Smooth muscle cell (in vitro differentiated cells): ENCODE results near the gene CD84. TPM values are rescaled to one million over a fixed set of nuclear protein-coding genes. Genes with fewer than 3 reads are reported as not detected.
"Not testable (repeated sequence)": the region's sequence is repeated elsewhere in the genome, so short reads cannot be mapped to it uniquely, and the experiment has no call there.

Experiments
- DNase-seq: peaks from one replicate; lab custom pipeline; 2025; ENCODE audit not compliant: unreplicated experiment; lab: John Stamatoyannopoulos, UW
- H2AFZ ChIP-seq: fragments of 200-600 bp; sonication (generic); 2 replicates; pipeline ENCODE4 v1.6.0; 2016; ENCODE audit warnings: antibody characterized with exemption, low read depth, mild to moderate bottlenecking
- H3F3A ChIP-seq: fragments of 200-600 bp; sonication (generic); 2 replicates; pipeline ENCODE4 v1.6.0; 2017; ENCODE audit warnings: antibody characterized with exemption, low read depth
- H3K27ac ChIP-seq: fragments of 200-600 bp; sonication (generic); 2 replicates; pipeline ENCODE4 v1.5.1; 2016; ENCODE audit warnings: low read depth, mild to moderate bottlenecking
- H3K27me3 ChIP-seq: fragments of 200-600 bp; sonication (generic); 2 replicates; pipeline ENCODE4 v1.6.1; 2016; ENCODE audit warnings: low read depth, mild to moderate bottlenecking
- H3K36me3 ChIP-seq: fragments of 200-600 bp; sonication (generic); 2 replicates; pipeline ENCODE4 v1.5.1; 2016; ENCODE audit warnings: low read depth
- H3K4me1 ChIP-seq: fragments of 200-600 bp; sonication (generic); 2 replicates; pipeline ENCODE4 v1.5.1; 2016; ENCODE audit warnings: low read depth
- H3K4me2 ChIP-seq: fragments of 200-600 bp; sonication (generic); 2 replicates; pipeline ENCODE4 v1.6.0; 2016; ENCODE audit warnings: mild to moderate bottlenecking
- H3K4me3 ChIP-seq: fragments of 200-600 bp; sonication (generic); 2 replicates; pipeline ENCODE4 v1.5.1; 2016; ENCODE audit warnings: mild to moderate bottlenecking
- H3K79me2 ChIP-seq: fragments of 200-600 bp; sonication (generic); 2 replicates; pipeline ENCODE4 v1.6.0; 2016; ENCODE audit warnings: low read depth, mild to moderate bottlenecking
- H3K9ac ChIP-seq: fragments of 200-600 bp; sonication (generic); 2 replicates; pipeline ENCODE4 v1.6.0; 2016; ENCODE audit warnings: low read depth
- H3K9me3 ChIP-seq: fragments of 200-600 bp; sonication (generic); replicated peaks from 2 replicates; pipeline ENCODE4 v1.5.1; 2016; ENCODE audit warnings: low read depth
- H4K20me1 ChIP-seq: fragments of 200-600 bp; sonication (generic); 2 replicates; pipeline ENCODE4 v1.6.0; 2016; ENCODE audit warnings: low read depth
- WGBS: methylation state at CpG from one replicate; pipeline ENCODE4 v1.1.7; 2016; ENCODE audit warnings: low lambda C conversion rate; 5-methylcytosine and 5-hydroxymethylcytosine counted together
- polyA plus RNA-seq: library from polyadenylated mRNA; unstranded; fragments of >200 nt; fragmentation: Nextera tagmentation; extraction: Ambion mirVana; gene quantifications from 2 replicates; pipeline ENCODE4 v1.2.1, GENCODE V29; 2016
- total RNA-seq: library from RNA; depleted of rRNA; stranded (reverse); fragments of >200 nt; gene quantifications from 2 replicates; pipeline ENCODE4 v1.2.3, GENCODE V29; 2014
- TF ChIP-seq, protein P1 (sequence below): fragments of 200-600 bp; sonication (generic); IDR thresholded peaks from 2 replicates; pipeline ENCODE4 v1.5.1; 2017; ENCODE audit warnings: borderline replicate concordance, mild to moderate bottlenecking, antibody characterized with exemption; ENCODE audit not compliant: insufficient read depth, poor library complexity, severe bottlenecking

CD84 gene
- total and polyA plus RNA-seq, 2 experiments from 2014 or later: not detected

DNA sequence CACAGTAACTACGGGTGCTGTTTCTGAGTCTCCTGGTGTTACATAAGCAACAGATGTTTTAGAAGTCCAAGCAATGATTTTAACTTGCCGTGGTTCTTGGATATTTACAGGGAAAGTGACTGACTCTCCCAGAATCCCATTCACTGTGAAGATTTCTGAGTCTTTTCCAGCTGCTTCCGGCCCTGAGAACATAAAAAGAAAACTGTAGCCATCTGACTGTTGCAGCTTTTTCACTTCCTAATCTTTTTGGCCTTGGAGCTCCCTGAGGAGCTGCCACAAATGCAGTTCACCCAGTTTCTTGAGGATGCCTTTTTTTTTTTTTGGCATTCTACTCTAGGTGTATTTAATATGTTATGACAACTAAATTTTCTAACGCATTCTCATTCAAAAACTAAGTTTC lies 13.7 kb downstream of the CD84 start:
- Histone ChIP-seq H3K4me3 (no peak overlapping the region), H3K79me2 (no peaks in the 10 kb centered on the region), H2AFZ (peak overlapping the region; percentile 3)

DNA sequence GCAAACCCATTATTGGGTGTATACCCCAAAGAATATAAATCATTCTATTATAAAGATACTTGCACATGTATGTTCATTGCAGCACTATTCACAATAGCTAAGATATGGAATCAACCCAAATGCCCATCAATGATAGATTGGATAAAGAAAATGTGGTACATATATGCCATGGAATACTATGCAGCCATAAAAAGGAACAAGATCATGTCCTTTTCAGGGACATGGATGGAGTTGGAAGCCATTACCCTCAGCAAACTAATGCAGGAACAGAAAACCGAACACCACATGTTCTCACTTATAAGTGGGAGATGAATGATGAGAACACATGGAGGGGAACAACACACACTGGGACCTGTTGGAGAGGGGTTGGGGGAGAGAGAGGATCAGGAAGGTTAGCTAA lies 16.1 kb downstream of the CD84 start:
- not testable (repeated sequence) for H3K36me3 ChIP-seq, H3K79me2 ChIP-seq, H3K4me3 ChIP-seq, H3K4me2 ChIP-seq, H3K9ac ChIP-seq, H3K4me1 ChIP-seq, H3K27ac ChIP-seq, H2AFZ ChIP-seq, DNase-seq, H3F3A ChIP-seq, H4K20me1 ChIP-seq, H3K27me3 ChIP-seq, H3K9me3 ChIP-seq
- WGBS: 67% methylated on average over 1 of the region's 1 CpG

More for the DNA sequence above, 13.7 kb downstream of the CD84 start:
- no peak overlapping the region for H3K9ac ChIP-seq
- no peaks in the 10 kb centered on the region for H3K9me3 ChIP-seq
- H4K20me1 ChIP-seq: no peaks in the 10 kb centered on the region
- no peaks in the 10 kb centered on the region for H3F3A ChIP-seq
- TF ChIP-seq, protein P1, sequence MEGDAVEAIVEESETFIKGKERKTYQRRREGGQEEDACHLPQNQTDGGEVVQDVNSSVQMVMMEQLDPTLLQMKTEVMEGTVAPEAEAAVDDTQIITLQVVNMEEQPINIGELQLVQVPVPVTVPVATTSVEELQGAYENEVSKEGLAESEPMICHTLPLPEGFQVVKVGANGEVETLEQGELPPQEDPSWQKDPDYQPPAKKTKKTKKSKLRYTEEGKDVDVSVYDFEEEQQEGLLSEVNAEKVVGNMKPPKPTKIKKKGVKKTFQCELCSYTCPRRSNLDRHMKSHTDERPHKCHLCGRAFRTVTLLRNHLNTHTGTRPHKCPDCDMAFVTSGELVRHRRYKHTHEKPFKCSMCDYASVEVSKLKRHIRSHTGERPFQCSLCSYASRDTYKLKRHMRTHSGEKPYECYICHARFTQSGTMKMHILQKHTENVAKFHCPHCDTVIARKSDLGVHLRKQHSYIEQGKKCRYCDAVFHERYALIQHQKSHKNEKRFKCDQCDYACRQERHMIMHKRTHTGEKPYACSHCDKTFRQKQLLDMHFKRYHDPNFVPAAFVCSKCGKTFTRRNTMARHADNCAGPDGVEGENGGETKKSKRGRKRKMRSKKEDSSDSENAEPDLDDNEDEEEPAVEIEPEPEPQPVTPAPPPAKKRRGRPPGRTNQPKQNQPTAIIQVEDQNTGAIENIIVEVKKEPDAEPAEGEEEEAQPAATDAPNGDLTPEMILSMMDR: no peak
- H3K27me3 ChIP-seq: no peaks in the 10 kb centered on the region
- no peak overlapping the region for H3K27ac ChIP-seq
- H3K4me2 ChIP-seq: no peak overlapping the region
- WGBS: 80% methylated on average over 4 of the region's 4 CpGs
- H3K4me1 ChIP-seq: no peaks in the 10 kb centered on the region
- H3K36me3 ChIP-seq: no peaks in the 10 kb centered on the region
- no peak for DNase-seq

DNA sequence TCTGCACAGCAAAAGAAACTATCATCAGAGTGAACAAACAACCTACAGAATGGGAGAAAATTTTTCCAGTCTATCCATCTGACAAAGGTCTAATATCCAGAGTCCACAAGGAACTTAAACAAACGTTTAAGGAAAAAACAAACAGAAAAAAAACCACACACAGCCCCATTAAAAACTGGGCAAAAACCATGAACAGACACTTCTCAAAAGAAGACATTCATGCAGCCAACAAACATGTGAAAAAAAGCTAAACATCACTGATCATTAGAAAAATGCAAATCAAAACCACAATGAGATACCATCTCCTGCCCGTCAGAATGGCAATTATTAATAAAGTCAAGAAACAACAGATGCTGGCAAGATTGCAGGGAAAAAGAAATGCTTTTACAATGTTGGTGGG lies 16.6 kb downstream of the CD84 start:
- H3K9me3 ChIP-seq, H2AFZ ChIP-seq, H3F3A ChIP-seq, H3K36me3 ChIP-seq, H4K20me1 ChIP-seq, H3K4me2 ChIP-seq, DNase-seq, H3K4me3 ChIP-seq, H3K4me1 ChIP-seq, H3K27ac ChIP-seq, H3K27me3 ChIP-seq, H3K79me2 ChIP-seq, H3K9ac ChIP-seq: not testable (repeated sequence)
- 88% methylated on average over 2 of the region's 2 CpGs for WGBS

DNA sequence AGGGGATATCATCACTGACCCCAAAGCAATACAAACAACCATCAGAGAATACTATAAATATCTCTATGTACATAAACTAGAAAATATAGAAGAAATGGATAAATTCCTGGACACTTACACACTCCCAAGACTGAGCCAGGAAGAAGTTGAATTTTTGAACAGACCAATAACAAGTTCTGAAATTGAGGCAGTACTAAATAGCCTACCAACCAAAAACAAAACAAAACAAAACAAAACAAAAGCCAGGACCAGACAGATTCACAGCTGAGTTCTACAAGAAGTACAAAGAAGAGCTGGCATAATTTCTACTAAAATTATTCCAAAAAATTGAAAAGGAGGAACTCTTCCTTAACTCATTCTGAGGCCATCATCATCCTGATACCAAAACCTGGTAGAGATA lies 18.5 kb downstream of the CD84 start:
- Histone ChIP-seq H3K36me3 (no peaks in the 10 kb centered on the region), H2AFZ (no peak overlapping the region), H3K4me2 (no peak overlapping the region), H3K9ac (no peak overlapping the region), H3F3A (no peaks in the 10 kb centered on the region), H3K79me2 (no peaks in the 10 kb centered on the region), H3K4me1 (no peaks in the 10 kb centered on the region), H3K27me3 (no peaks in the 10 kb centered on the region), H3K4me3 (no peak overlapping the region), H3K9me3 (no peaks in the 10 kb centered on the region), H3K27ac (no peak overlapping the region), H4K20me1 (no peaks in the 10 kb centered on the region)
- TF ChIP-seq, protein P1: no peak
- DNase-seq: no peak

DNA sequence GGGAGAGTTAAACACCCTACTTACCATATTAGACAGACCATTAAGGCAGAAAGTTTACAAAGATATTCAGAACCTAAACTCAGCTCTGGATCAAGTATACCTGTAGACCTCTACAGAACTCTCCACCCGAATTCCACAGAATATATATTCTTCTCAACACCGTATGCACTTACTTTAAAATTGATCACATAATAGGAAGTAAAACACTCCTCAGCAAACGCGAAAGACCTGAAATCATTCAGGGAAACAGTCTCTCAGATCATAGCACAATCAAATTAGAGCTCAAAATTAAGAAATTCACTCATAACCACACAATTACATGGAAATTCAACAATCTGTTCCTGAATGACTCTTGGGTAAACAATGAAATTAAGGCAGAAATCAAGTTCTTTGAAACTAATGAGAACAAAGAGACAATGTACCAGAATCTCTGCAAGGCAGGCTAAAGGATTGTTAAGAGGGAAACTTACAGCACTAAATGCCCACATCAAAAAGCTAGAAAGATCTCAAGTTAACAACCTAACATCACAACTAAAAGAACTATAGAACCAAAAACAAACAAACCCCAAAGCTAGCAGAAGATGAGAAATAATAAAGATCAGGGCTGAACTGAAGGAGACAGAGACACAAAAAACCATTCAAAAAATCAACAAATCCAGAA lies 19.1 kb downstream of the CD84 start:
- H3F3A ChIP-seq: no peaks in the 10 kb centered on the region
- no peaks in the 10 kb centered on the region for H3K9me3 ChIP-seq
- H3K27ac ChIP-seq: no peak overlapping the region
- no peak overlapping the region for H3K9ac ChIP-seq
- no peak overlapping the region for H2AFZ ChIP-seq
- no peaks in the 10 kb centered on the region for H3K27me3 ChIP-seq
- H3K36me3 ChIP-seq: no peaks in the 10 kb centered on the region
- WGBS: 92% methylated on average over 4 of the region's 4 CpGs
- TF ChIP-seq, protein P1: no peak
- no peaks in the 10 kb centered on the region for H3K4me1 ChIP-seq
- no peak overlapping the region for H3K4me2 ChIP-seq
- H3K4me3 ChIP-seq: no peak overlapping the region
- no peak for DNase-seq
- no peaks in the 10 kb centered on the region for H4K20me1 ChIP-seq
- no peaks in the 10 kb centered on the region for H3K79me2 ChIP-seq

DNA sequence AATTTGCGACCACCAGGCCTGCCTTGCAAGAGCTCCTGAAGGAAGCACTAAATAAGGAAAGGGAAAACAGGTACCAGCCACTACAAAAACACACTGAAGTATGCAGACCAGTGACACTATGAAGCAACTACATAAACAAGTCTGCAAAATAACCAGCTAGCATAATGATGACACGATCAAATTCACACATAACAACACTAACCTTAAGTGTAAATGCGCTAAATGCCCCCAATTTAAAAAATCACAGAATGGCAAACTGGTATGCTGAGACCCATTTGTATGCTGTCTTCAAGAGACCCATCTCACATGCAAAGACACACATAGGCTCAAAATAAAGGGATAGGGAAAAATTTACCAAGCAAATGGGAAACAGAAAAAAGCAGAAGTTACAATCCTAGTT lies 19.9 kb downstream of the CD84 start:
- H3K9me3 ChIP-seq, H3K4me3 ChIP-seq, H3K79me2 ChIP-seq, H4K20me1 ChIP-seq, H3K9ac ChIP-seq, H3K4me2 ChIP-seq, H3K27me3 ChIP-seq, H3F3A ChIP-seq, H3K36me3 ChIP-seq, DNase-seq, H3K4me1 ChIP-seq, H2AFZ ChIP-seq, H3K27ac ChIP-seq: not testable (repeated sequence)
- 83% methylated on average over 3 of the region's 3 CpGs for WGBS
